IMR-90 (cell line): ENCODE results near the gene TLL1.

Experiments
- CEBPB ChIP-seq: IDR thresholded peaks from 2 replicates; pipeline ENCODE4 v1.6.1; 2012; ENCODE audit warnings: low read depth, low read length, improper control_type of control experiment
- CHD1 ChIP-seq: IDR thresholded peaks from 2 replicates; pipeline ENCODE4 v1.6.1; 2012; ENCODE audit warnings: low read depth, low read length, improper control_type of control experiment
- CTCF ChIP-seq: conservative IDR thresholded peaks from 2 replicates; pipeline ENCODE4 v1.5.1; 2012; ENCODE audit warnings: mild to moderate bottlenecking, low read depth, low read length, improper control_type of control experiment
- MAFK ChIP-seq: IDR thresholded peaks from 2 replicates; pipeline ENCODE4 v1.6.1; 2012; ENCODE audit warnings: low read depth, low read length, improper control_type of control experiment
- MXI1 ChIP-seq: IDR thresholded peaks from 2 replicates; pipeline ENCODE4 v1.6.1; 2012; ENCODE audit warnings: low read depth, mild to moderate bottlenecking, low read length, moderate library complexity, borderline replicate concordance
- POLR2A ChIP-seq: IDR thresholded peaks from 2 replicates; pipeline ENCODE4 v1.6.1; 2012; ENCODE audit warnings: mild to moderate bottlenecking, low read depth, low read length
- RAD21 ChIP-seq: IDR thresholded peaks from 2 replicates; pipeline ENCODE4 v1.6.1; 2012; ENCODE audit warnings: low read length, improper control_type of control experiment
- RCOR1 ChIP-seq: IDR thresholded peaks from 2 replicates; pipeline ENCODE4 v1.6.1; 2012; ENCODE audit warnings: mild to moderate bottlenecking, low read length, improper control_type of control experiment; ENCODE audit not compliant: insufficient replicate concordance
- RFX5 ChIP-seq: IDR thresholded peaks from 2 replicates; pipeline ENCODE4 v1.8.0; 2012; ENCODE audit warnings: low read depth, mild to moderate bottlenecking, low read length, moderate library complexity
- SMC3 ChIP-seq: fragments of 150-350 bp; IDR thresholded peaks from 2 replicates; pipeline ENCODE4 v1.6.1; 2016; ENCODE audit warnings: low read depth, mild to moderate bottlenecking, antibody characterized with exemption, low read length, moderate library complexity
- USF2 ChIP-seq: fragments of 150-350 bp; IDR thresholded peaks from 2 replicates; pipeline ENCODE4 v1.6.1; 2017; ENCODE audit warnings: mild to moderate bottlenecking, antibody characterized with exemption, low read length, low read depth

DNA sequence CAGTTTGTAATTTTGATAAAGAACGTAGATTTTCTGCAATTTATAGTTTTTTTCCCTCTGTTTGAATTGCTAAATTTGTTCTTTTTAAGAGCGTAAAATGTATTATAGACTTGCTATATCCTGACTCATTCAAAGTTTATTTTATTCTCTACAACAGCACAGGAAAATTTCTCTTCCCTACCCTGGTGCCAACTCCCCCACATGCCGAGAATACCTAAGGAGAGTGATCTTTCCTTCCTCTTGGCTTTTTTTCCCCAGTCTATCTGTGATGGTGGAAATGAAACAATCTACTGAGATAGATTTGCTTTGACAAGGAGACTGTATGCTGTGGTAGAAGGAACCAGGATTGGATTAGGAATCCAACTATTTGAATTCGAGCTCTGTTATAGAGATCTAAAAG, 271.6 kb downstream of the TLL1 start:
- TF ChIP-seq CTCF (no peak), USF2 (no peak), RCOR1 (no peak), POLR2A (no peak), MXI1 (no peak), CEBPB (no peak), RAD21 (no peak), SMC3 (no peak), CHD1 (no peak), MAFK (no peak), RFX5 (no peak)
